GM12875 (cell line): ENCODE results near the gene MMP3.
"Not testable (repeated sequence)": the region's sequence is repeated elsewhere in the genome, so short reads cannot be mapped to it uniquely, and the experiment has no call there.

ENCODE experiments used
- H3K4me3 ChIP-seq: one replicate; pipeline ENCODE4 v1.5.1; 2011; ENCODE audit warnings: low read depth, low read length, control low read depth
- TF ChIP-seq, protein P1 (sequence below): IDR thresholded peaks from 2 replicates; pipeline ENCODE4 v1.5.1; 2011; ENCODE audit warnings: low read depth, mild to moderate bottlenecking, control low read depth, inconsistent platforms, low read length, moderate library complexity, borderline replicate concordance; ENCODE audit not compliant: insufficient read depth

MMP3 gene

DNA sequence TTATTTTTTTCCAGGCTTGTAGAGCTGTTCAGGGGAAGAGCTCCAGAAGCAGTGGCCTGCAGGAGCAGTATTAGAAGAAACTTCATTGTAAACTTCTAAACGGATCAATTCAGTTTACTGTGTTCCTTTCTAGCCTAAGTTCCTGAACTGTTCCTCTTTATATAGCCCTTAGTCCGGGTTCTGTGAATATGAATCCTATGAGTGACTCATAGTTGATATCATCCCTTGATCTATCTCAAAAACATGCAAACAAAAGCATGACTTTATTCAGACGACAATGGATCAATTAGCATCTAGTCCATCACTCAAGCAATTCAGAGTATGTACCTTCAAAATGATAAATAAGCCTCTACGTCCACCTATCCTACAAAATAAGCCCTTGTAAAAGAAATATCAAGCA lies 31.4 kb upstream of the MMP3 start, which contains the start of gene MMP12:
TSS of gene MMP12 (minus strand) at position 131 of the 400 bp plus-strand sequence. CDS start at position 86, 45 bp downstream.
- TF ChIP-seq, protein P1, sequence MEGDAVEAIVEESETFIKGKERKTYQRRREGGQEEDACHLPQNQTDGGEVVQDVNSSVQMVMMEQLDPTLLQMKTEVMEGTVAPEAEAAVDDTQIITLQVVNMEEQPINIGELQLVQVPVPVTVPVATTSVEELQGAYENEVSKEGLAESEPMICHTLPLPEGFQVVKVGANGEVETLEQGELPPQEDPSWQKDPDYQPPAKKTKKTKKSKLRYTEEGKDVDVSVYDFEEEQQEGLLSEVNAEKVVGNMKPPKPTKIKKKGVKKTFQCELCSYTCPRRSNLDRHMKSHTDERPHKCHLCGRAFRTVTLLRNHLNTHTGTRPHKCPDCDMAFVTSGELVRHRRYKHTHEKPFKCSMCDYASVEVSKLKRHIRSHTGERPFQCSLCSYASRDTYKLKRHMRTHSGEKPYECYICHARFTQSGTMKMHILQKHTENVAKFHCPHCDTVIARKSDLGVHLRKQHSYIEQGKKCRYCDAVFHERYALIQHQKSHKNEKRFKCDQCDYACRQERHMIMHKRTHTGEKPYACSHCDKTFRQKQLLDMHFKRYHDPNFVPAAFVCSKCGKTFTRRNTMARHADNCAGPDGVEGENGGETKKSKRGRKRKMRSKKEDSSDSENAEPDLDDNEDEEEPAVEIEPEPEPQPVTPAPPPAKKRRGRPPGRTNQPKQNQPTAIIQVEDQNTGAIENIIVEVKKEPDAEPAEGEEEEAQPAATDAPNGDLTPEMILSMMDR, result no peak
- no peak within 1 kb of the TSS for H3K4me3 ChIP-seq

DNA sequence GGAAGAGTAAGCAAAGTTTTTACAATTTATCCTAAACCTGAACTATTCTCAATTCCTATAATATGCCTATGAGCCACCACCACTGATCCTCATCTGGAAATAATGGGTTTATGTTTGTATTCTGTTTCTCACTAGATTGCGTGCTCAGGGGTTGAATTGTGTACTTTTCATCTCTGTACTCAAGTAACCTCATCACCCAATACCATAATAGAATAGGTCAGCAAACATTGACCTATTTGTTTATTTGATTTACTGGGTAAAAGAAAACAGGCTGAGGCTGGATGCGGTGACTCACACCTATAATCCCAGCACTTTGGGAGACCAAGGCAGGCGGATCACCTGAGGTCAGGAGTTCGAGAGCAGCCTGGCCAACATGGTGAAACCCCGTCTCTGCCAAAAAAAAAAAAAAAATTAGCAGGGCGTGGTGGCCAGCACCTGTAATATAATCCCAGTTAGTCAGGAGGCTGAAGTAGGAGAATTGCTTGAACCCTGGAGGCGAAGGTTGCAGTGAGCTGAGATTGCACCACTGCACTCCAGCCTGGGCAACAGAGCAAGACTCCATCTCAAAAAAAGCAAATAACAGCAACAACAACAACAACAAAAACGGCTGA lies 26.1 kb upstream of the MMP3 start:
- H3K4me3 ChIP-seq, result not testable (repeated sequence)

DNA sequence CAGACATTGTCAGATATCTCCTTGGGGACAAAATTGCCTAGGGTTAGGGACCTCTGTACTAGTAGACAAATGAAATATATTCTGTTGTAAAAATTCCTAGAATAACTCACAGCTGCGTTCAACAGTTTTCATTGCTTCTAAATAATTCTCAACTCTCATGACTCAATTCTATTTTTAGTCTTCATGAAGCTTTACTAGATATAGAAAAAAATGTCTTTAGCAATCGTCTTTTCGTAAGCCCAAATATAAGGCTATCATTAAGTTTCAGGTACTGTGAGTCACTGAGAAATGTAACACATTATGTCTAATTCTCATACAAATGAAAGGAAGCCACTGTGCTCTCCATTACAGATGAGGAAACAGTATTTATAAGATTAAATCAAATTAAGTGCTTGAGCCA lies 24.9 kb upstream of the MMP3 start:
- TF ChIP-seq, protein P1, result no peak
- no peak overlapping the region for H3K4me3 ChIP-seq

DNA sequence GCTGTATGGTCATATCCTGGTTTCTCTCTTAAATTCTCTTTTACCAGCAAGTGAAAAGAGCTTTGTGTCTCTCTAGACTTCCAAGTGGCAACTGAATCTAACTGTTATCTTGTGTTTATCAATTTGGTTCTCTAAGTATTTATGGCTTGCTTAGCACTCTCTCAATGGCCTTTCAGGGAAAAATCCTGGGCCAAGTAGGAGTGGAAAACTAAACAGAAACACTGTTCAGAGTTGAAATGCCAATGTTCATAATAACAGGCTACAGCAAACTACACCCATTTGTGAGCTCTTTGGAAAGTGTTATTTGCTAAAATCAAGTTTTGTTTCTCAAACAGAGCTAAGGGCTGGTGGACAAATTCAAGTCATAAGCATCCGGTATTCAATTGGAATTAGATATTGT lies 21.3 kb upstream of the MMP3 start:
- H3K4me3 ChIP-seq, result no peak overlapping the region
- TF ChIP-seq, protein P1, result no peak

DNA sequence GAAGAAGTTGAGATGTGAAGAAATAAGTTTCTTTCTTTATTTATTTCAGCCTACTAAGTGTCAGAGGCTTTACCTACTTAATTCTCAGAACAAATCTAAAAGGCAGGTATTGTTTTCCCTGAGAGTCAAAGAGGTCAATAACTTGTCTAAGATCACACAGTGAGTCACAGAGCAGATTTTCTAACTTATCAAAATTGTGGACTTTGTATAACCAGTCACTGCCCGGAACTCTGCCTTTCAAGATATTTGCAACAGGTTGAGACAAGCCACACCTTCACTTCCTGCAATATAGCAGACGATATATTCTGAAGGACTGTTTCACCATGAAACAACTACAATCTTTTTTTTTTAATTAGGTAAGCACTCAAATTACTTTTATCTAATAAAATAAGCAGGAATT lies 10.5 kb upstream of the MMP3 start:
- no peak overlapping the region for H3K4me3 ChIP-seq
- TF ChIP-seq, protein P1, result no peak

DNA sequence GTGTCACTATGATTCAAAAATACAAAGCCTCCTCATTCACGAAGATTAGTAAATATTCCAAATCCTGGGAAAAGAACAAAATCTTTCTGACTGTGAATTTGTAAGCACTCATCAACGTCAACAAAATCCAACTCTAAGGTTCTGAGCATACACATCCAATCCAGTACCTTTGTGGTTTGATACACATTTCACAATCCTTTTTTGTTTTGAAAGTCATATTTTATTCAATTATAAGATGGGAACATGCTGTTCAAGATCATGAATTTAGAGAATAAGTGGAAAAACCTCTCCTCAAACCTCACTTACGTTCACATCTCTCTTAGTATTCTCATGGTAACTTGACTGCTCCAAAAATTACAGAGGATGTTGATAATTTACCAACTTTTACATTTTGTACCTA lies 9.6 kb upstream of the MMP3 start:
- no peak overlapping the region for H3K4me3 ChIP-seq
- TF ChIP-seq, protein P1, result no peak

DNA sequence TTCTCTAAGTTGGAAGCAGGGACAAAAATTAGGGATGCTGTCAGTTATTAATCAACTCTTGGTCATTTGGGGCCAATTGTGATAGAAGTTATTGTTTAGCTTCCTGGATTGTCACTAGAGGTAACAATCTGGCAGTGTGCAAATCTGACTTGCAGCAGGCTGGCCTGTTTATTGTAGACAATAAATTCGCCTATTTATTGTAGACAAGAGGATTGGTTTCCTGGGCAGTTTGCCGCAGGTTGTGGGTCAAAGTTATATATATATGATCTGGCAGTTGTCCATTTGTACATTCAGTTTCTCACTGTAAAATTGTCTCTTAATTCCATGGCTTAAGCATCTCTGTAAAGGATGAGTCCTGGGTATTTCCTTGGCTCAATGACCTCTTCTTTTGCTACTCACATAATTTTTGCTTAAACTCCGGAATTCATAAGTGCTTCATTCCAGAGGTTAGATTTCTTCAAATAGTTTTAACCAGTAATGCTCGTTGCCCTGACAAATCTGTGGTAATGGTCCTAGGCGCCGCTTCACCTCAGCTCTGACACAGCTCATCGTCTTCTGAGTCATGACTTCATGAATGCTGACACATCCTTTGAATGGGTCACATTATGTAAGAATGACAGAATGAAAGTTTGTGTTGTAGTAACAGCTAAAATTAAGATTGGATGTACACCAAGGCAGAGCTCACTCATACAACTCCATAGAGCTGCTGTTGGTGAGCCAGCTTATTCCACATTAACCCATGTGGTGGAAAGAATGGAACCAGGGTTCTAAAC lies 7.8 kb upstream of the MMP3 start:
- H3K4me3 ChIP-seq, result no peak overlapping the region
- TF ChIP-seq, protein P1, result no peak

DNA sequence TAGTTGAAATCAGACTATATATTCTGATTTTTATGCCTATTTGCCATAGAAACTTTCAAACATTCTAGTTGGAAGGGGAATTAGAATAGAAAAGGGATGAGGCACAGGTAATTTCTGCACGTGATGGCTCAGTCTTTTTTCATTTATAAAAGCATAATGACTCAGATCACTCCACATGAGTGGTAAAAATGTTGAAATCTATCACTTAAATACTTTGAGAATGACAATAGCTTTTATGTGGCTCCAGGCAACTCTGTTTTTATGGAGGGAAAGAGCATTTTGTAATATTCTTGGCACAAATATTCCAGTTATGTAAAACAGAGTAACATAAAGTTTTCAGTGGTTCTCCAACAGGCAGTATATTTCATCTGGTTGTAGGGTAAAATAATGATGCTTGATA lies 5.9 kb upstream of the MMP3 start:
- H3K4me3 ChIP-seq, result no peak overlapping the region
- TF ChIP-seq, protein P1, result no peak
